HepG2 (cell line): ENCODE results near the gene PTPRU. TPM values are rescaled to one million over a fixed set of nuclear protein-coding genes. Genes with fewer than 3 reads are reported as not detected.

ENCODE experiments used
- FOSL1 ChIP-seq: sonication (generic); formaldehyde crosslinking; IDR thresholded peaks from 2 replicates; pipeline ENCODE4 v1.9.0; 2021; ENCODE audit warnings: missing genetic modification reagents, borderline replicate concordance
- GLMP ChIP-seq: sonication (generic); formaldehyde crosslinking; IDR thresholded peaks from 2 replicates; pipeline ENCODE4 v1.9.0; 2021; ENCODE audit warnings: missing genetic modification reagents, mild to moderate bottlenecking, borderline replicate concordance
- GMEB2 ChIP-seq: IDR thresholded peaks from 2 replicates; pipeline ENCODE4 v1.6.1; 2016; ENCODE audit warnings: missing biosample characterization, missing genetic modification reagents, low read depth
- KLF6 ChIP-seq: IDR thresholded peaks from 2 replicates; pipeline ENCODE4 v1.8.0; 2016; ENCODE audit warnings: missing biosample characterization, missing genetic modification reagents
- KMT2B ChIP-seq: IDR thresholded peaks from 2 replicates; pipeline ENCODE4 v1.6.1; 2016; ENCODE audit warnings: missing genetic modification reagents, missing compliant biosample characterization
- SP1 ChIP-seq, 2 experiments: fragments of 450-650 bp in 1 of 2; sonication (generic) in 1 of 2; formaldehyde crosslinking in 1 of 2; IDR thresholded peaks; 2 replicates each; pipeline versions ENCODE4 v1.4.0 to v1.6.1; 2016 to 2020; ENCODE audit warnings: missing genetic modification reagents in 1 of 2
- ZNF282 ChIP-seq: fragments of 450-650 bp; IDR thresholded peaks from 2 replicates; pipeline ENCODE4 v1.6.1; 2018; ENCODE audit not compliant: partially characterized antibody
- ZNF841 ChIP-seq: sonication (generic); formaldehyde crosslinking; IDR thresholded peaks from 2 replicates; pipeline ENCODE4 v1.8.1; 2023; ENCODE audit warnings: missing genetic modification reagents, borderline replicate concordance
- ZSCAN21 ChIP-seq: sonication (generic); formaldehyde crosslinking; IDR thresholded peaks from 2 replicates; pipeline ENCODE4 v1.8.0; 2022; ENCODE audit warnings: mild to moderate bottlenecking, missing genetic modification reagents, moderate library complexity, borderline replicate concordance
- polyA plus RNA-seq, 8 experiments: library from polyadenylated mRNA; depleted of rRNA in 3 of 8; stranded (reverse) in 7 of 8; unstranded in 1 of 8; fragments of >200 nt; fragmentation: Illumina TruSeq in 4 of 8; extraction: Trizol in 4 of 8; gene quantifications; 2 replicates each; pipeline versions ENCODE4 v1.2.1 to v1.2.3, GENCODE V29; 2011 to 2016; ENCODE audit warnings: low read depth in 4 of 8, missing spikeins in 1 of 8, mixed read lengths in 1 of 8; ENCODE audit not compliant: insufficient read depth in 1 of 8
- total RNA-seq, 5 experiments: library from RNA; depleted of rRNA; stranded (reverse); fragments of >200 nt; fragmentation: Illumina TruSeq; extraction: Trizol; gene quantifications; 2 replicates each; pipeline ENCODE4 v1.2.3, GENCODE V29; 2016; ENCODE audit warnings: low read depth in 1 of 5
- TF ChIP-seq, protein P1 (sequence below): sonication (generic); formaldehyde crosslinking; IDR thresholded peaks from 2 replicates; pipeline ENCODE4 v1.4.0; 2020; ENCODE audit warnings: low read depth, mild to moderate bottlenecking, missing genetic modification reagents
- TF ChIP-seq, protein P2 (sequence below): sonication (generic); formaldehyde crosslinking; IDR thresholded peaks from 2 replicates; pipeline ENCODE4 v1.8.0; 2022; ENCODE audit warnings: missing genetic modification reagents, mild to moderate bottlenecking, moderate library complexity, borderline replicate concordance
- TF ChIP-seq, protein P3 (sequence below): IDR thresholded peaks from 2 replicates; pipeline ENCODE4 v1.6.1; 2016; ENCODE audit warnings: low read depth, control low read depth

Gene PTPRU
- total and polyA plus RNA-seq, 2 of the 13 experiments (the other 11 are each of a cell fraction or from before 2014, with no cell fraction given), result 21.6 to 22.3 TPM

DNA sequence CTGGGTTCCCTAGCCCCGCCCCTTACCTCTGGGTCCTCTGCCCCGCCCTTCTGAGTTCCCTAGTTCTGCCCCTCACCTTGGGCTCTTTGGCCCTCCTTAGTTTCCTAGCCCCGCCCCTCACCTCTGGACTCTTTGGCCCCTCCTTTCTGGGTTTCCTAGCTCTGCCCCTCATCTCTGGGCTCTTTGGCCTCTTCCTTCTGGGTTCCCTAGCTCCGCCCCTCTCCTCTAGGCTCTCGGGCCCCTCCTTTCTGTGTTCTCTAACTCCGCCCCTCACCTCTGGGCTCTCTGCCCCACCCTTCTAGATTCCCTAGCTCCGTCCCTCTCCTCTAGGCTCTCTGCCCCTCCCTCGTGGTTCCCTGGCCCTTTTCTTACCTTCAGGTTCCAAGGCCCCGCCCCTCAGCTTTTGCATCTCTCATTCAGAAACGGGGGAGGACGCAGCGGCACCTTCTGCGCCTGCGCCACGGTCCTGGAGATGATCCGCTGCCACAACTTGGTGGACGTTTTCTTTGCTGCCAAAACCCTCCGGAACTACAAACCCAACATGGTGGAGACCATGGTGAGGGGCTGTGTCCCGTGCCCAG, 88.5 kb downstream of the PTPRU start (continued):
- TF ChIP-seq, protein P1, sequence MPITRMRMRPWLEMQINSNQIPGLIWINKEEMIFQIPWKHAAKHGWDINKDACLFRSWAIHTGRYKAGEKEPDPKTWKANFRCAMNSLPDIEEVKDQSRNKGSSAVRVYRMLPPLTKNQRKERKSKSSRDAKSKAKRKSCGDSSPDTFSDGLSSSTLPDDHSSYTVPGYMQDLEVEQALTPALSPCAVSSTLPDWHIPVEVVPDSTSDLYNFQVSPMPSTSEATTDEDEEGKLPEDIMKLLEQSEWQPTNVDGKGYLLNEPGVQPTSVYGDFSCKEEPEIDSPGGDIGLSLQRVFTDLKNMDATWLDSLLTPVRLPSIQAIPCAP, result no peak
- TF ChIP-seq GMEB2 (CRISPR knock-in tag) (no peak), ZNF282 (no peak), ZNF841 (no peak), SP1 (IDR thresholded peaks at IDR 0.05) (no peak), SP1 (CRISPR knock-in tag; IDR thresholded peaks at IDR 0.05) (no peak), KMT2B (CRISPR knock-in tag) (no peak), GLMP (CRISPR knock-in tag) (no peak), ZSCAN21 (no peak), FOSL1 (CRISPR knock-in tag) (no peak), KLF6 (CRISPR knock-in tag) (no peak)
- TF ChIP-seq, protein P2, sequence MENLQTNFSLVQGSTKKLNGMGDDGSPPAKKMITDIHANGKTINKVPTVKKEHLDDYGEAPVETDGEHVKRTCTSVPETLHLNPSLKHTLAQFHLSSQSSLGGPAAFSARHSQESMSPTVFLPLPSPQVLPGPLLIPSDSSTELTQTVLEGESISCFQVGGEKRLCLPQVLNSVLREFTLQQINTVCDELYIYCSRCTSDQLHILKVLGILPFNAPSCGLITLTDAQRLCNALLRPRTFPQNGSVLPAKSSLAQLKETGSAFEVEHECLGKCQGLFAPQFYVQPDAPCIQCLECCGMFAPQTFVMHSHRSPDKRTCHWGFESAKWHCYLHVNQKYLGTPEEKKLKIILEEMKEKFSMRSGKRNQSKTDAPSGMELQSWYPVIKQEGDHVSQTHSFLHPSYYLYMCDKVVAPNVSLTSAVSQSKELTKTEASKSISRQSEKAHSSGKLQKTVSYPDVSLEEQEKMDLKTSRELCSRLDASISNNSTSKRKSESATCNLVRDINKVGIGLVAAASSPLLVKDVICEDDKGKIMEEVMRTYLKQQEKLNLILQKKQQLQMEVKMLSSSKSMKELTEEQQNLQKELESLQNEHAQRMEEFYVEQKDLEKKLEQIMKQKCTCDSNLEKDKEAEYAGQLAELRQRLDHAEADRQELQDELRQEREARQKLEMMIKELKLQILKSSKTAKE, result no peak
- TF ChIP-seq, protein P3, sequence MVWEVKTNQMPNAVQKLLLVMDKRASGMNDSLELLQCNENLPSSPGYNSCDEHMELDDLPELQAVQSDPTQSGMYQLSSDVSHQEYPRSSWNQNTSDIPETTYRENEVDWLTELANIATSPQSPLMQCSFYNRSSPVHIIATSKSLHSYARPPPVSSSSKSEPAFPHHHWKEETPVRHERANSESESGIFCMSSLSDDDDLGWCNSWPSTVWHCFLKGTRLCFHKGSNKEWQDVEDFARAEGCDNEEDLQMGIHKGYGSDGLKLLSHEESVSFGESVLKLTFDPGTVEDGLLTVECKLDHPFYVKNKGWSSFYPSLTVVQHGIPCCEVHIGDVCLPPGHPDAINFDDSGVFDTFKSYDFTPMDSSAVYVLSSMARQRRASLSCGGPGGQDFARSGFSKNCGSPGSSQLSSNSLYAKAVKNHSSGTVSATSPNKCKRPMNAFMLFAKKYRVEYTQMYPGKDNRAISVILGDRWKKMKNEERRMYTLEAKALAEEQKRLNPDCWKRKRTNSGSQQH (CRISPR knock-in tag), result no peak
